Measurements from ENCODE around the gene NFKBIB.

Gene NFKBIB

DNA sequence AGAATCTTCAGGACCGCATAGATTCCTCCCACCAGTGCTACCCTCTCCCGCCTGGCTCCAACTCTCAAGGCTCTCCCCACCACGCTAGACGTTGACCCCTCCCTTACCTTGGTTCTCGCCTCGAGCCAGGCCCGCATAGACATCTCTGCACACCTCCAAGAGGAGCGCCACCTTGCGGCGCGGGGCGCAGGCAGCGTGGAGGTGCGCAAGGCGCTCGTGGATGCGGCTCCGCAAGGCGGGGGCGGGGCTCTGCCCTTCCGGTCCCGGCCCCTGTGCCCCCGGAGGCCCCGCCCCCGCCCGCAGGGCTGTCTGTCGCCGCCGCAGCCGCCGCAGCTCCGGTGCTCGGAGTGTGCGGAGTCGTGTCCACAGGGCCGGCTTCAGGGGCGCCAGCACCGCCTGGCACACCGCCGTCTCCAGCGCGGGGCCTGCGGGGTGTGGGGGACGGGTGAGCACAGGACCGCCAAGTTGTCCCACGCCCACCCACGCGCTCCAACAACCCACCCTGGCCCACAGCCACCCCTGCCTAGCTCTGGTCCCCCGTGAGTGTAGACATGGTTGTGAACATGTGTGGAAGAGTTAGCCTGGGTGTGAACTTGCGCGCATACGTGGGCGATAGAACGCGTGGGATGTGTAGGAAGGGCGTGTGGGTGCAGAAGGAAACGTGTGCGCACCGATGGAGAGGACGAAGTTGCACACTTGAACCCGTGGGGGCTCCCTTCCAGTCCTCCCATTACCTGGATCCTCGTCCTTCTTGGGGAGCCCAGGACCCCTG, 29.7 kb upstream of the NFKBIB start:
- TF ChIP-seq POLR2AphosphoS5 (IDR thresholded peaks at IDR 0.05; ENCODE audit: low read depth, low read length) (no peak), FOXP2 (optimal IDR thresholded peaks at IDR 0.05; ENCODE audit: borderline replicate concordance, extremely low read depth, extremely low read length, insufficient read depth) (no peak)

- TF ChIP-seq FOXP2 (optimal IDR thresholded peaks at IDR 0.05; ENCODE audit: borderline replicate concordance, extremely low read depth, extremely low read length, insufficient read depth) (no peak), SIN3A (IDR thresholded peaks at IDR 0.05; ENCODE audit: borderline replicate concordance, insufficient read depth, low read length) (no peak), POLR2AphosphoS5 (IDR thresholded peaks at IDR 0.05; ENCODE audit: low read depth, low read length) (no peak), TAF1 (IDR thresholded peaks at IDR 0.05; ENCODE audit: borderline replicate concordance, insufficient read depth, low read length) (no peak)
- TF ChIP-seq, protein P1, sequence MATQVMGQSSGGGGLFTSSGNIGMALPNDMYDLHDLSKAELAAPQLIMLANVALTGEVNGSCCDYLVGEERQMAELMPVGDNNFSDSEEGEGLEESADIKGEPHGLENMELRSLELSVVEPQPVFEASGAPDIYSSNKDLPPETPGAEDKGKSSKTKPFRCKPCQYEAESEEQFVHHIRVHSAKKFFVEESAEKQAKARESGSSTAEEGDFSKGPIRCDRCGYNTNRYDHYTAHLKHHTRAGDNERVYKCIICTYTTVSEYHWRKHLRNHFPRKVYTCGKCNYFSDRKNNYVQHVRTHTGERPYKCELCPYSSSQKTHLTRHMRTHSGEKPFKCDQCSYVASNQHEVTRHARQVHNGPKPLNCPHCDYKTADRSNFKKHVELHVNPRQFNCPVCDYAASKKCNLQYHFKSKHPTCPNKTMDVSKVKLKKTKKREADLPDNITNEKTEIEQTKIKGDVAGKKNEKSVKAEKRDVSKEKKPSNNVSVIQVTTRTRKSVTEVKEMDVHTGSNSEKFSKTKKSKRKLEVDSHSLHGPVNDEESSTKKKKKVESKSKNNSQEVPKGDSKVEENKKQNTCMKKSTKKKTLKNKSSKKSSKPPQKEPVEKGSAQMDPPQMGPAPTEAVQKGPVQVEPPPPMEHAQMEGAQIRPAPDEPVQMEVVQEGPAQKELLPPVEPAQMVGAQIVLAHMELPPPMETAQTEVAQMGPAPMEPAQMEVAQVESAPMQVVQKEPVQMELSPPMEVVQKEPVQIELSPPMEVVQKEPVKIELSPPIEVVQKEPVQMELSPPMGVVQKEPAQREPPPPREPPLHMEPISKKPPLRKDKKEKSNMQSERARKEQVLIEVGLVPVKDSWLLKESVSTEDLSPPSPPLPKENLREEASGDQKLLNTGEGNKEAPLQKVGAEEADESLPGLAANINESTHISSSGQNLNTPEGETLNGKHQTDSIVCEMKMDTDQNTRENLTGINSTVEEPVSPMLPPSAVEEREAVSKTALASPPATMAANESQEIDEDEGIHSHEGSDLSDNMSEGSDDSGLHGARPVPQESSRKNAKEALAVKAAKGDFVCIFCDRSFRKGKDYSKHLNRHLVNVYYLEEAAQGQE (IDR thresholded peaks at IDR 0.05; ENCODE audit: insufficient read depth in 1 of 2, low read depth in 2 of 2, low read length in 2 of 2), result no peak
These were observed 29.2 kb upstream of the NFKBIB start for GRCh38 chr19:38870612-38871011.

DNA sequence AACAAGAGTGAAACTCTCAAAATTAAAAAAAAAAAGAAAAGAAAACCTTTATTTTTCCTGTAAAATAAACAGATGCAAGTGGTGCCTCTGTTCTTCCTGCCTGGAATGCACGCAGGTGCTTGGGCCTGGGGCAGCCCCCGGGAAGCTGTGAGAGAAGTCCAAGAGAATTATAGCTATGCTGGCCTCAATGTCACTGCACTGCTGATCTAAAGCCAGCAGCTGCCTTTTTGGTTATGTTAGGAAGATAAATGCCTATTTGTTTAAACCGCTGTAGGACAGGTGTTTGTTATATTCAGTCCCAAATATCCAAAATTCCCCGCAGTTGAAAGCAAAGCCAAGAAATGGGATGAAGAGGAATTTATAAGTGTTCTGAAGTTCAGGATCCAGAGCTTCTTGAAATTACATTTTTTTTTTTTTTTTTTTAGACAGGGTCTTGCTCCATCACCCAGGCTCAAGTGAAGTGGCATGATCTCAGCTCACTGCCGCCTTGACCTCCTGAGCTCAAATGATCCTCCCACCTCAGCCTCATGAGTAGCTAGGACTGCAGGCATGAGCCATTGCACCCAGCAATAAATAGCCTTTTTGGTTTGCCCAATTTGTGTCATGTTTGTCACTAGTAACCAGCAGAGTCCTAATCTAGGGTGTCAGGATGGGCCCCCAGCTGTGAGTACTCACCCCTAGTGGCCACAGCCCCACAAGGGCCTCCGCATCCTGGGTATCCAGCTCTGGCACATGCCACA, 23.9 kb upstream of the NFKBIB start:
- TF ChIP-seq TAF1 (IDR thresholded peaks at IDR 0.05; ENCODE audit: borderline replicate concordance, insufficient read depth, low read length) (no peak), POLR2AphosphoS5 (IDR thresholded peaks at IDR 0.05; ENCODE audit: low read depth, low read length) (no peak), SIN3A (IDR thresholded peaks at IDR 0.05; ENCODE audit: borderline replicate concordance, insufficient read depth, low read length) (no peak), FOXP2 (optimal IDR thresholded peaks at IDR 0.05; ENCODE audit: borderline replicate concordance, extremely low read depth, extremely low read length, insufficient read depth) (no peak)
- TF ChIP-seq, protein P1 (IDR thresholded peaks at IDR 0.05; ENCODE audit: insufficient read depth in 1 of 2, low read depth in 2 of 2, low read length in 2 of 2), result no peak

DNA sequence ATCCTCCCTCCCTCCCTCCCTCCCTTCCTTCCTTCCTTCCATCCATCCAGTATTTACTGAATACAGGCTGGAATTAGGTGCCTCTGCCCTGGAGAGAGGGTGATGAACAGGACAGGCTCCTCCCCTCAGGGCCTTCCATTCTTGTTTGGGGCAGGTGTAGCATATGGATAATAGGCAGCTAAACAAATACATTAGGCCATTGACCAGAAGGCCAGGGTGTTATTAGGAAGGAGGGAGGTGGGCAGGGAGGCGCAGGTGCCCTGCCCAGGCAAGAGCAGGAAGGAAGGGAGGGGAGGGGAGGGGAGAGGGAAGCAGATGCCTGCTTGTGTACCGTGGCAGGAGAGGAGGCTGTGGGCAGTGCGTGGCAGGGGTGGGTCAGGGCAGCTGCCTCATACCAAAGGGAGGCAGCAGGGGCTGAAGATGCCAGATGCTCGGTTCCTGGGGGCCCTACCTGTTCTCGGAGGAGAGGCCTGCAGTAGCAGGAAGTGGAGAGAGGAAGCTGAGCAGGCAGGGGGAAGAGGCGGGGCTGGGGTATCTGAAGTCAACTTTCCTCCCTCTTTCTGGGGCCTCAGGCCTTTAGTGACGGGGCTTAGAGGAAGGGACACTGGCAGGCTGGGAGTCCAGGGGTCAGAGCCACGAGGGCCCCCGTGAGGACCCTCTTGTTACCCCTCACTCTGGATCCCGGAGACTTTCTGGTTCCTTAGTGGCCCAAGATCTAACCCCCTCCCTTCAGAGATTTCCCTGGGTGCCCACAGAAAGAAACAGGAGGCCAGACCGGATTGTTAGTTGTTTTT, 21.8 kb upstream of the NFKBIB start, which contains the start of gene RINL:
Gene RINL (minus strand): TSS at position 495 of the 794 bp plus-strand sequence. CDS start 1,533 bp downstream, outside the sequence.
- TF ChIP-seq, protein P1 (IDR thresholded peaks at IDR 0.05; ENCODE audit: insufficient read depth in 1 of 2, low read depth in 2 of 2, low read length in 2 of 2), result no peak
- peak; percentile 70 for TF ChIP-seq POLR2AphosphoS5 (IDR thresholded peaks at IDR 0.05; ENCODE audit: low read depth, low read length)
- no peak for TF ChIP-seq TAF1 (IDR thresholded peaks at IDR 0.05; ENCODE audit: borderline replicate concordance, insufficient read depth, low read length)
- TF ChIP-seq FOXP2 (optimal IDR thresholded peaks at IDR 0.05; ENCODE audit: borderline replicate concordance, extremely low read depth, extremely low read length, insufficient read depth), result peak; percentile 13
